Left colon (tissue), 2 donors: ENCODE results near the gene CEND1. TPM values are rescaled to one million over a fixed set of nuclear protein-coding genes. Genes with fewer than 3 reads are reported as not detected.

ENCODE experiments used
- ATAC-seq: fragments of 200-7000 bp; cut with Tn5 transposase; one replicate; pipeline ENCODE4 v1.9.1; 2020; ENCODE audit warnings: mild to moderate bottlenecking, moderate library complexity
- DNase-seq, 2 donors: peaks; one replicate each; pipeline ENCODE4 v3.0.0-alpha.2; 2020
- intact Hi-C, 2 donors: fragments of 100-400 bp; cut with DNase I in 1 of 2; cut with micrococcal nuclease in 1 of 2; formaldehyde crosslinking; loops; one replicate each; pipeline versions ENCODE4 v1.11.2 to v1.14.0; 2022; cut with DNase I, micrococcal nuclease
- total RNA-seq, 2 donors: library from RNA; stranded (reverse); fragmentation: NEBNext Ultra II Directional; extraction: Animal tissue kit (Norgen Biotek cat#: 25700); gene quantifications; one replicate each; pipeline ENCODE4 v1.2.1, GENCODE V29; 2021
- donor health status: DM: no; HTN: no; CAD: no.
- donor health status: DM: yes; HTN: yes; CAD: no.

Gene CEND1
- total RNA-seq, 2 donors from 2014 or later = 0.36 TPM; not detected in 1

DNA sequence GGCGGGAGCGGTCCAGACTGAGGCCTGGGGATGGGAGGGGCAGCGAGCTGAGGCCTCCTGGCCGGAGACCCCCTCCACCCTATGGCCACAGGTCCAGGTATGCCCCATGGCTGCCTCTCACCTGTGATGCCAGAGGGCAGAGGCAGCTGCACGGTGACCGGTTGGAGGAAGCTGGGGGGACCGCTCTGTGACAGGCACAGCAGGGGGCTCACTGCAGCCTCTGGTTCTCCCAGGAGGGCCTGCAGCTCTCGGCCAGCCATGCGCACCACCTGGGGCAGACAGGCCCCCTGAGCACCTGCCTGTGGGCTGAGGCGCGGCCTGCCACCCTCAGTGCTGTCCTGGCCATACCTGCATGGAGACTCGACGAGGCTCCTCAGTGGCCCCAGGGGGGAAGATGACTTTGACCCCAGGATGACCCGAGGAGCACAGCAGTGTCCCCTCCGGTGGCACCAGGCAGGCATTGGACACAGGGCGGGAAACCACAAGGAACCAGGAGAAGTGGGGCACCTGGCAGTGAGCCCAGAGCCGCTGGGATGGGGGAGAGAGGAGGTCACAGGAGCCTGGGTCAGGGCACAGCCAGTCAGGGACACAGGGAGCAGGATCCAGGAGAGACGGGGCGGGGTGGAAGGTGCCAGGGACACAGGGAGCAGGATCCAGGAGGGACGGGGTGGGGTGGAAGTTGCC, 11.3 kb upstream of the CEND1 start:
- ATAC-seq = no peak
- intact Hi-C loops = no loop called here
- DNase-seq = no peak

DNA sequence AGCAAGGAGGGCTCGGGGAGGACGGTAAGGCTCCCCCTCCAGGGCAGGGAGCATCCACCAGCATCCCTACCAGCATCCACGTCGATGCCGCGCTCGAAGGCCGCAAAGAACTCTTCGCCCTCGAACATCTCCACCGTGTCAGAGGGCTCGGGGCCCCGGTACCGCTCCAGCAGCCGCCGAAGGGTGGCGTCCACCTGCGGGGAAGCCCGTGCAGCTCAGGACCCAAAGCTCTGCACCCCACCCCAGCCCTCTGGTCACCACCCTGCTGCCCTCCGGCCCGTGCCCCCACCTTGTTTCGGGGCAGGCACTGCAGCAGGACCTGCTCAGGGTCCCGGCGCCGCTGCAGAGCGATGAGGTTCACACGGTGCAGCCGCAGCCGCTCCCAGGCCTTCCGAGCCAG, 10.6 kb upstream of the CEND1 start:
- DNase-seq (no peak), ATAC-seq (no peak)
- intact Hi-C loops = no loop called here

DNA sequence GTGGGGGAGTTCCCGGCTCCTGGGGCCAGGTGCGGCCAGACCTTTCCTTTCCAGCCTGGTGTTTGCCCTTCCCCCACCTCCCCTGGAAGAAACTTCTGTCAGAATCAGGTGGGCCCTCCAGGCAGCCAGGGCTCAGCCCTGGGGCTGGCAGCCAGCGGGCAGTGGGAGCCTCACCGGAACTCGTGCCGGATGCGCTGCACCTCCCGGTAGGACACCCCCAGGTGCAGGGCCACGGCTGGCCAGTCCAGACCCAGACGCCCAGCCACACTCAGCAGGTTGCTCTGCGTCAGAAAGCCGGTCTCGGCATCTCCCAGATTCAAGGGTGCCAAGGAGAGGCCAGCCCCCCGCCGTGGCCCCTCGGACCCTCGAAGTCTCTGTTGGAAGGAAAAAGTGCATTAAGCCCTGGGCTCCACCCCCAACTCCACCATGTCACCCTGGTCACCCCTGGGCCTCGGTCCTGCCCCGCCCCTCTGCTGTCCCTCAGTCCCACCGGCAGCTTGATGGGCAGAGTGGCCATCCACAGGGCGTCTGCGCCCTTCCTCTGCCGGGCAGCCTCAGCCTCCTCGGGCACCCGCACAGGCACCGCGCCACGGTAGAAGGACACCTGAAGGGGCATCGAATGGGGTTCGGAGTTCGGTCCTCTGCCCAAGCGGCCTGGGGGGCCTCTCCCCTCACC, 9.9 kb upstream of the CEND1 start:
- DNase-seq (no peak), ATAC-seq (no peak)
- intact Hi-C loops = no loop called here

DNA sequence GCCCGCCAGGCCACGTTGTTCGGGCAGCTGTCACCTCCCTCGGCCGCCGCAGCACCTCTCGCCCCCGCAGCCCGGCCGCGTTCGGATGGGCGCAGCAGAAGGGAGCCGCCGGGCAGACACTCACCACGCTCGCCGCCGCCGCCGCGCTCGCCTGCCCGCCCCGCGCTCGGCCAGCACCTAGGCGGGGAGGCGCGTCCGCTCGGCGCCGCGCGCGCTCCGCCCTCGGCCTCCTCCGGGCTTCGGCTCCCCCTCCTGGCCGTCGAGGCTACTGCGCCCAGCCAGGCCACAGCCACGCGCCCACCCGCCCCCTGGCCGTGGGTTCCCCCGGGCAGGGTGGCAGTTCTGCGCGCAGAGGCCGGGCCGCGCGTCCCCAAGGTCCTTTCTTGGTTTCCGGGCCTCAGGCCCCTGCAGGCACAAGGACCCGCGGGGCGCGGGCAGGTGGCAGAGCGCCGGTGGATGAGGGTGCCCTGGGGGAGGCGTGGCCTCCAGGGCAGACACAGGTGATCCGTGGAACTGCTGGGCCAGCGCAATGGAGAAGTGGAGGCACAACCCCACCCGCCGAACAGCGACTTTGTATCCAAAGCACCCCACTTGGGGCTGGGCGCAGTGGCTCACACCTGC, 8.3 kb upstream of the CEND1 start, which contains the start of gene SLC25A22:
Gene SLC25A22, minus strand, starts transcription at position 189 of the 621 bp plus-strand sequence. CDS start 3,275 bp downstream, outside the sequence.
- ATAC-seq (peak; percentile 65), DNase-seq (peak in 1 of 2 donors; percentile 87)
- intact Hi-C loops = no loop called here

DNA sequence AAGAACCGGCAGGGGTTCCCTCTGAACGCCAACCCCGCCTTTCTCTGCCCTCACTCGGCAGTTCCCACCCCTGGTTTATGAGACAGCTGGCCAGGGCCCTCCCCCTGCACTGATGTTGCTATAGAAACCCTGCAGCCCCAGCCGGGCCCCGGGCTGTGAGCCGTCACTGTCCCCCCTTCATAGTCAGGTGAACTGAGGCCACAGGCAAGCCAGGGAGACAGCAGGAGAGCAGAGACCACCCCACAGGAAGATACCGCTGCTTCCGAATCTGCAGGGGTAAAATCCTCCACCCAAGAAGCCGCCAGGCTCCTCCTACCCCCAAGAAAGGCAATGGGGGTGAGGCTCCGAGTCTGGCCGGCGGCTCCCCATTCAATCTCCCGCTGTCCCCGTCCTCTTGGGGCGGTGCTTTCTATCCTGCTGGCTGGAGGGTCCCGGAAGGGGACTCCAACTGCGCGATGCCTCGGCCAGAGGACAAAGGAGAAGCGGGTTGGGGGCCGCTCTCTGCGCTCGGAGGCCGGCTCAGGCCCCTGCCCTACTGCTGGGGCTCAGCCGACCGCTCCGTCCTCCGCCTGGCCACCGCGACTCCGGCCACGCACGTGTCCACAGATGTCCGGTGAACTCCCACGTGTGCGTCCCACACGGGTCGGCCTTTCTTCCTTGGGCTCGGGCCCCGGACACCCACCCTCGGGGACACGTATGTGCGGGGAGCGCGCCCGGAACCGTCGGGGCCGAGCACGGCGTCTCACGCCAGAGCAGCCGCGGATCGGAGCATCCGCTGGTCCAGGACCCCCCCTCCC, 7.6 kb upstream of the CEND1 start:
- intact Hi-C loops = no loop called here

DNA sequence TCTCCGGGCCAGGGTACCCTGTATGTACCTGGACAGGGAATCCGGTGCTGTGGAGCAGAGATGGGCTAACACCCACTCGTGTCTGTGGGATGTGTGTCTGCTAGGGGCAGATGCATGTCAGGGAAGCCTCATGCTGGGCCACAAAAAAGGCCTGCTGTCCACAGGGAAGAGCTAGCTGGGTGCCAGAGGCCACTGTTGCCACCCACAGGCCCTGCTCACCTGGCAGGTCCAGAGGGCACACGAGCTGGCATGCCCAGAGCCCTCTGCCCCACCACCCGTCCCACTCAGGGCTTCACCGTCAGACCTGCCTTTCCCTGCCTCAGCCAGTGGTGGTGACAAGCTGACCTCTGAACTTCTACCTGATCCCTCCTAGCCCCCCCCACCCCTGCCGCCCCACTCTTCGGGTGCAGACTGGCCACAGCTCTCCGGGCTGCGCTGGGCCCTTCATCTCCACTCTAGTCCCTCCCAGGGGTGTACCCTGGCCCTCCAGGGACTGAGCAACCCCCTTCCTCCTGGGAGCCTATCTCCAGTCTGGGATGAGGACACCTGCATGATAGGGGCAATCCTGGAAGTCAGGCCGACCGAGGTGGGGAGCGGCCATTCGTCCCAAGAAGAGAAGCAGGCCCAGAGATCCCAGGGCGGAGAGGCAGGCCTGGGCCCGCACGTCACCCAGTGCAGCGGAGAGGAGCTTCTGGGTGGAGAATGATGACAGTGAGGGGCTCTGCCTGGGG, 6.8 kb upstream of the CEND1 start:
- intact Hi-C loops = no loop called here

More for the DNA sequence above, 7.6 kb upstream of the CEND1 start:
- ATAC-seq (peak; percentile 51), DNase-seq (peak; percentile 81 to 89)

DNA sequence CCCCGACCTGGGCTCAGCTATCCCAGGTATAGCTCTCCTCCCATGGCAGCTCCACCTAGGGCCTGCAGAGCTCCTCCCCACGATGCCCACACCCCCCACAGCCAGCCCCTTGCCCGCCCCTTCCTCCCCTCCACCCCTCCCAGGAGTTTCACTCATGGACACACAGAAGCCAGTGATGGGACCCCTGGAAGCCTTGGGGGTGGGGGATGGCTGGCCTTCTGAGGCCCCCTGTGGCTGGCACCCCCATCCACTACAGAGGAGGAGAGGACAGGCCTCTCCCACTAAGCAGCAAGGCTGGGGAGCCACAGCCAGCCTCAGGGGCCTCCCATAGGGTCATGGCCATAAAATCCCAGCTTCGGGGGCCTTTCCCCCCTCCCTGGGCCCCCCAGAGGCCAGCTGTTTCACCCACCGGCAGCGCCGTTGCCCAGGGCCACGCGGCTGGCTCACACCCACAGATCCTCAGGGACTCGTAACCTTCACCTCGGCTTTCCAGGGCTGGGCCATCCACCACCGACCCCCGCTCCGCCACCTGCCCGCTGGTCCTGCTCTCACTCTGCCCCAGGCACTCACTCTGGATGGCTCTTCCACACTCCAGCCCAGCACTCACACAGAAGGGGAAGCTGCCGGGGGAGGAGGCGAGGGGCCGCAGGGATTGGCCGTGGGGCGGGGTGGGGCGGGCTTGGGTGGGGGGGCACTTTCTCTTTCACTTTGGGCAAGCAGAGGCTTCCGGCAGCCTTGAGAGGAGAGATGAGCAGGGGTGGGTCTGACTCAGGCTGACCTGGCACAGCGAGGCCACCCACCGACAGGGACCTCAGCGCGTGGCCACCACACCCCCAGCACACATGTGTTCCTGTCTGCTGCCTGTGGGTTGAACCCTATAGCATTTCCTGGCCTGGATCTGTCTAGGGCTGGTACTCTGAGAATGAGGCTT, 6.0 kb upstream of the CEND1 start:
- intact Hi-C loops = no loop called here
- DNase-seq (peak; percentile 76 to 85), ATAC-seq (peak; percentile 53)

More for the DNA sequence above, 6.8 kb upstream of the CEND1 start:
- DNase-seq = peak in 1 of 2 donors; percentile 46
- ATAC-seq = peak; percentile 12

DNA sequence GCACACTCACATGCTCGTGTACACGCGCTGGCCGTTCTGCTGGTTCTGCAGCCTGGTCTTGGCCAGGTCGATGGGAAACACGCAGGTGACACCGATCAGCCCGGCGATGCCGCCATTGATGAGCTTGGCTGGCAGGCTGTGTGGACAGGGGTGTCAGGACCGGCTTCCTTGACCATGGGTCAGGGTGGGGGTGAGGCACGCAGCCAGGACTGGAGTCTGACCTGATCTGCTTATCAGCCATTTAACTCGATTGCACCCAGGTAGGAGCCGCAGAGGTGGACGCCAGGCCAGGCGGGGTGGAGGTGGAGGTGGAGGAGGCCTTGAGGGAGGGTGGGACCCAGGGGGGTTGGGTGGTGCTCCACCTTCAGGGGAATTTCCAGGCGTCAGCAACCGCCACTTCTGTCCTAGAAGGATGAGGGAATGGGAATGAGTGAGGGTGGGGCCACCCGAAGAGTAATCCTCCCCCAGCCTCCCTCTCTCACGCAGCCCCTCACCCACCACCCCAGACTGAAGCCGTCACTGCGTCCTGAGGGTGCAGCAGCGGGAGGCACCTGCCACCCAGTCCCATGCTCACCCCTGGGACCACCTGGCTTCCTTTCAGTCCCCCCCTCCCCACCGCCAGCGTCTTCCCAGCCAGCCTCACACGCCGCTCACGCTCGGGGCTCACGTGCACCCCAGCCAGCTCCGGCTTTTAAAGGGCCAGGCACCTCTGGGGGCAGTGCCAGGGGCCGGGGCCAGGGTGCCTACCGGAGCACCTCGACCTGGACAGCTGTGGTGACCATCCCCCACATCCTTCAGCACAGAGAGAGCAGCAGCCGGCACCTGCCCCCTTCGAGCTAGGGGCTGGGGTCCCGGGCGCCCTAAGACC, 5.1 kb upstream of the CEND1 start:
- ATAC-seq = peak; percentile 28
- intact Hi-C loops = no loop called here
- peak; percentile 59 to 60 for DNase-seq

DNA sequence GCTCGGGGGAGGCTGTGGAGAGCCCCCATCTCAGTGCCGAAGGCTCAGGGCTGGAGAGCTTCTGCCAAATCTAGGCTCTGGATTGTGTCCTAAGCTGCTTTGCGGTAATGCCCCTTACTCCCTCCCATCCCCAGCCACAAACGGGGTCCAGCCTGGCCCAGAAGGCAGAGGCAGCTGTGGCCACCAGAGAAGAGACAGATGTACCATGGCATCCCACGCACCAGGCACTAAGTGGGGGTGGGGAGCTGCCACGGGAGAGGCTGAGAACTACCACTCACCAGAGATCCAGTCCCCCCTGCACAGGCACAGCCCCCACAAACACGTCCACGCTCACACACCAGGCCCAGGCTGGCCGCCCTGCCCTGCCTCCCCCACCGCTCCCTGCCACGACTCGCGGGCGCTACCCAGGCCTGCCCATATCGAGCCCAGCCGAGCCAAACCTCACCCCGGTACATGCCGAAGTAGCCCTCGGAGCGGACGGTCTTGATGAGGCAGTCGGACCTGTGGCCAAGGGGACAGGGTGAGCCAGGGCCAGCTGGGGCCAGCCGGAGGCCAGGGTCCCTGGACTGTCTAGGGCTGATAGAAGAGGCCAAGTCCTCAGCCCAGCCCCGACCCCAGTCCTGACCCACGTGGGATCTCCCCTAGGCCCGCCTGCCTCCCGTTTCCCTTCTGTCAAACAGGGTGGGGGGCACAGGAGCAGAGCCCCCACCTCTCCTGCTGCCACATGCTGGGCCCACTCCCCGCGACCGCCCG, 4.3 kb upstream of the CEND1 start:
- no peak for DNase-seq
- ATAC-seq = no peak
- intact Hi-C loops = no loop called here

DNA sequence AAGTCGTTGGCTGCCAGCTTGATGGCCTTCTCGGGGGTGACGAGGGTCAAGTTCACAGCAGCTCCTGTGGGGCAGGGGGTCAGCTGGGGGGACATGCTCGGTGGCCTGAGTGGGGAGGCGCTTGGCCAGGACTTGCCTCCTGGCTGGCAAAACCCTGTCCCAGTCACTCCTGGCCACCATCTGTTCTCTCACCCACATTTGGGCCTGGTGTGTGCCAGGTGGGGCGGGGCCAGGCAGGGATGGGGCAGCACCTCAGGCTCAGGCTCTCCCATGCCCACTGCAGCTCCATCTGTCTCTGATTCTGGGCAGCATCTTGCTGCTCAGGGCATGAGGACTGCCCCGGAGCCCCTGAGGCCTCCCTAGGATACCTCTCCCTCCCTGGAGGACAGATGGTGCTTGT, 3.7 kb upstream of the CEND1 start:
- ATAC-seq (no peak), DNase-seq (no peak)
- intact Hi-C loops = no loop called here

DNA sequence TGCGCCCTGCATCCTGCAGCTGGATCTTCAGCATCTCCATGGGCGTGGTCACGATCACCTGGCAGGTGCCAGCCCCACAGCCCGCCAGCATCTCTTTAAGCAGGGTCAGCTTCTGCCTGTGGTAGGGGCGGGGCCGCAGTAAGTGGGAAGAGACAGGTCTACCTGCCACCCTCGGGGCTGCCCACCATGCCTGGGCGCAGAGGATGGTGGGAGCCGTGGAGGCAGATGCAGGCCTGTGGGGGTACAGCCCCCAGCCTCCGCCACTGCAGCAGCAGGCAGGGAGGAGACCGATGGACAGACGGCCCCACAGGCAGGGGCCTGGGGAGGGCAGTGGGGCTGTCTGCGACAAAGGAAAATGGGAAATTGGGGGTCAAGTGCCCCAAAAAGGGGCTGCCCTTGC, 3.0 kb upstream of the CEND1 start:
- ATAC-seq (no peak), DNase-seq (no peak)
- intact Hi-C loops = no loop called here

DNA sequence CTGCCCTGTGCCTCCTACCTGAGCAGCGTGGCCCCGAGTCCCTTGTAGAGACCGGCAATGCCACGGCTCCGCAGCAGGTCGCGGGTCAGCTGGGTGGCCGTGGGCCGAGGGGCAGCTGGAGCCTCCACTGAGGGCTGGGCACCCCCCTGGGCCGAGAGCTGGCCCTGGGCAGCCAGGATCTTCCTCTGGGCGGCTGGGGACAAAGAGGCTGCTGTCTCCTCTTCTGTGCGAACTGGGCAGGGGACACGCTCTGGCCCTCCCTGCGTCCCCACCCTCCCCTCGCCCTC, 2.6 kb upstream of the CEND1 start:
- ATAC-seq (no peak), DNase-seq (no peak)
- intact Hi-C loops = no loop called here

DNA sequence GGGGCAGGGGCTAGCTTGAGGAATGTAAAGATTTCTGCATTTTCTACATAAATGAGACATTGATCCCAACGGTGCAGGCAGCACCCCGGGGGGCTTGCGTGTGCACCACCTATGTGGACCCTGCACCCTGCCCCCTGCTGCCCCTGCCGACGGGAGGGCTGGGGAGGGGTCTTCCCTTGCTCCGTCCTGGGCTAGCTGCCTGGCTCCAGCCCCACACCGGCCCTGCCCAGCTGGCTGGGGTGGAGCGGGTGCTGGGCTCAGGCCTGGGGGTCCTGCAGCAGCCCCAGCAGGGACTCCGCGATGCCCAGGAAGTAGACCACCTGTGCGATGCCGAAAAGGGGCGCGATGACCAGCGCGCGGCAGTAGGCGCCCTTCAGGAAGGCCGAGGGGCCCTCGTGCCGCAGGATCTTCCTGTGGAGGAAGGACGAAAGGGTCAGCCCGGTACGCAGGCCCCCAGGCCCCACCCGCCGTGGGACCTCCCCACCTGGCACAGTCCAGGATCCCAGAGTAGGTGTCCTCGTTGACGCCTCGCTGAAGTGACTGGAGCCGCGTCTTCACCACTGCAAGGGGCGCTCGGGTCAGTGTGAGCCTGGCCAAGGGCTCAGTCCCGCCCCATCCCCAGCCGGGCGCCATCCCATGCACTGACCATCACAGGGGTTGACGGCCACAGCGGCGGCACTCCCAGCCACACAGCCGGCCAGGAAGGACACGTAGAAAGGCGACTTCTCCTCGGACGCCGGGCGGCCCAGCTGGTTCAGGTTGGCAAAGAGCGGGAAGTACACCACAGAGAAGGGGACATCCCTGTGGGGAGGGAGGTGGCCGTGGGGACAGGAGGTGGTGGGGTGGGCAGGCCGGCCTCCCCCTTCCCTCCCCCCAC, 2.0 kb upstream of the CEND1 start:
- DNase-seq (no peak), ATAC-seq (no peak)
- intact Hi-C loops = no loop called here

DNA sequence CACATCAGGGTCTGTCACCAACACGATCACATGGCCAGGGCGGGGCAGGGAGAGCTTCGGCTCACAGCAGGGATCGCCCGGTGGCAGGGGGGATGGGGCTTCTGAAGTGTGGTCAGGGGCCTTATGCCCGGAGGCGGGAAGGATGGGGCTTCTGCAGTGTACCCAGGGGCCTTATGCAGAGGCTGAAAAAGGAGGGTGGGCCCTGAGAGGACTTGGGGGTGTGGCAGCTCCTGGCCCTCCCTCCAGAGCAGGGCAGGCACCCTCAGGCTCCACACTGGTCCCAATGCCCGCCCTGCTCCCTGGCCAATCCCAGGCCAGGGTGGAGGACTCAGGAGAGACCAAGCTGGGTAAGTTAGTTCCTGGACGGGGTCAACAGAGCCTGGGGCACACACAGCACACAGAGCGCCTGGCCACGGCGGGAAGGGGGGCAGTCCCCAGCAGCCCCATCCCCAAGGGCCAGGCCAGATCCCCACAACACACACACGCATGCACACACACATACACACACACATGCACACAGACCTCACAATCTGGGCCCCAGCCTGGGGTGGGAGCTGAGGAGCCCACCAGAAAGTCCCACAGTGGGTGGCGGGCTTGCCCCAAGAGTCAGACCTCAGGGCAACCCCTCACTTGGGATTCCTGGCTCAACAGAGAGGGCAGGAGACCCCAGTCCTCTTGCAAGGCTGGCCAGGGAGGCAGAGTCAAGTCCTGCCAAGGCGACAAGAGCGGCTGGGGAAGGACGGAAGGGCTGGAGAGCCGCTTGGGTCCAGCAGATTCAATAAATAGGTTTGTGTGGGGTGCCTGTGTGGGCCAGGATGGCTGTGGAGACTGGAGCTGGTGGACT, 1.1 kb upstream of the CEND1 start:
- DNase-seq (no peak), ATAC-seq (no peak)
- intact Hi-C loops = no loop called here
